Measurements from ENCODE around the gene FAM118B.

- TF ChIP-seq CTCF (IDR thresholded peaks at IDR 0.05; ENCODE audit: low read depth, low read length, missing input control) (no peak), RXRA (IDR thresholded peaks at IDR 0.05) (no peak)
These were observed 46.3 kb upstream of the FAM118B start for GRCh38 chr11:126165311-126165720.
